ENCODE results near the gene RAB33A. TPM values are rescaled to one million over a fixed set of nuclear protein-coding genes. Genes with fewer than 3 reads are reported as not detected.

Gene RAB33A
- polyA plus RNA-seq, 3 donors from 2014 or later = 10.5 to 20.9 (median 15.1) TPM

DNA sequence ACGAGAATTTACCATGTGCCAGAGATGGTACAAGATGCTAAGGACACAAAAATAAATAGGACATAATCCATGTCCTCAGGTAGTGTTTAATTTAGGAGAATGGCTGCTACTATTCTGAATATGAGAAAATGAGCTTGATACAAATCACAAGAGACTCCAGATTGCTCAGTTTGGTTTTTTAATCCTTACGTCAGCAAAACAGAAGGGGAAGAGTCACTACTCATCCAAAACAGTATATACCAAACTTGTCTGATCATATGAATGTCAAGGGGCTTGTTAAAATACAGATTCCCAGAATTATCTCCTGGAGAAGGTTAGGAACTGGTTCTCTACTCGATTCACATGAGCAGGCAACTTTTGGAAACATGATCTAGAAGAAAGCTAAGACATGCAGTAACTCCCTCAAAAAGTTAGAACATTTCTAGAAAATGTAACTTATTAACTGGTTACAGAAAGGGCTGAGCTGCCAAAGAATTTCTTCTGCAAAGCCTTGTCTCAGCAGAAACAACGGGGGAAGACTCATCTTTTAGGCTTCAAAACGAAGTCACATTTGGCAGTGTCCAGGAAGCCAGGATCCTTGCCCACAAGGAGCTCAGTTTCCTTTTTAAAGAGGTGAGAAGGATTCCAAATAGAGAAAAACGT, 9.5 kb upstream of the RAB33A start:
- Mint-ChIP-seq H3K27me3 (ENCODE audit: low read depth in 3 of 3) (peaks cover 5 to 11% (median 10%) of the 10 kb centered on the region in 3 donors), H3K4me1 (peaks cover 25 to 38% of the 10 kb centered on the region in 2 donors), H3K36me3 (no peaks in the 10 kb centered on the region), H3K27ac (peak overlapping the region in 1 of 6 donors; percentile 30), H3K9me3 (no peaks in the 10 kb centered on the region), H3K4me3 (peak overlapping the region in 1 of 5 donors; percentile 48)
- DNase-seq = no peak

DNA sequence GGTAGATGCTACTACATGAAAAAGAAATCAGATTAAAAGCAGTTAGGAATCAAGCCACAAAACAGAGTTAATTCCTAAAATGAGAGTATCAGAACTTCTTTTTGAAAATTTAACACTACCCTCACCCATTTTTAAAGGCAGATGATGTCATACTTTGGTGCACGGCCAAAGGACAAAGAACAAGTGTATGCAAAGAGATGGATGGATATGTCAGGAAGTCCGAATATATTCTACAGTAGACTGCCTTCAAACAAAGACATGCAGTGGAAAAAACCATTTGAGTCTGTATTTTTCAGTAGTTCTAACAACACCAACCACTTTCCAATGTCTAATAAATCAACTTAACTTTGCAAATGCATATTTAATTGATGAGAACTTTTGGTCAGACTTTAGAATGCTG, 8.4 kb upstream of the RAB33A start:
- H3K4me1 Mint-ChIP-seq = peaks cover 25 to 38% of the 10 kb centered on the region in 2 donors
- H3K9me3 Mint-ChIP-seq = no peaks in the 10 kb centered on the region
- H3K4me3 Mint-ChIP-seq = peak overlapping the region in 3 of 5 donors; percentile 33 to 53 (median 35)
- peaks cover 7 to 11% (median 10%) of the 10 kb centered on the region in 3 donors for H3K27me3 Mint-ChIP-seq (ENCODE audit: low read depth in 3 of 3)
- DNase-seq = no peak
- H3K27ac Mint-ChIP-seq = no peak overlapping the region
- H3K36me3 Mint-ChIP-seq = no peaks in the 10 kb centered on the region

DNA sequence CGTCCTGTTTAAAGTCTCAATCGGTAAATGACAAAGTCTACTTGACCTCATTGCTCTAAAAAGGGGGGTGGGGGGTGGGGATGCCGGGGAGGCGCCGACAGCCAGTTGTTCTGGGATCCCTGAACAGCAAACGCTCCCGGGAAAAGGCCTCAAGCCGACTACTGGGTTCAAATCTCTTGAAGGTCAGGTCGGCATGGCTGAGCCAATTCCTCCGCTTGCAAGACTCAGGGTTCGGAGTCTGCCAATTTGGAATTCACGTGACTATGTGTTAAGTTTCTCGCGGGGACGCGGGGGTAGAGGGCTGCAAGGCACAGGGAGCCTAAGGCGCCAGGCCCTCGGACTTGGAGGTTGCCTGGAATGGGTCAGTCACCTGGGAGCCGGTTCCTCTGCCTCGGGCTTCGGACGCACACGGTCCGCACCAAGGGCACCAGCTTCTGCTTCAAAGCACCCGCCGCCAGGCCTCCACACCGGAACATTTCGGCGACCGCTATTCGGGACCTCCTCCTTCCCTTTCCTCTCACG, 6.5 kb upstream of the RAB33A start:
- Mint-ChIP-seq H3K4me1 (peaks cover 25 to 39% of the 10 kb centered on the region in 2 donors), H3K36me3 (no peaks in the 10 kb centered on the region), H3K27ac (peak overlapping the region; percentile 88 to 96 (median 92)), H3K27me3 (ENCODE audit: low read depth in 3 of 3) (peaks cover 7 to 11% (median 10%) of the 10 kb centered on the region in 3 donors), H3K4me3 (peak overlapping the region; percentile 85 to 95 (median 94)), H3K9me3 (no peaks in the 10 kb centered on the region)
- no peak for DNase-seq

DNA sequence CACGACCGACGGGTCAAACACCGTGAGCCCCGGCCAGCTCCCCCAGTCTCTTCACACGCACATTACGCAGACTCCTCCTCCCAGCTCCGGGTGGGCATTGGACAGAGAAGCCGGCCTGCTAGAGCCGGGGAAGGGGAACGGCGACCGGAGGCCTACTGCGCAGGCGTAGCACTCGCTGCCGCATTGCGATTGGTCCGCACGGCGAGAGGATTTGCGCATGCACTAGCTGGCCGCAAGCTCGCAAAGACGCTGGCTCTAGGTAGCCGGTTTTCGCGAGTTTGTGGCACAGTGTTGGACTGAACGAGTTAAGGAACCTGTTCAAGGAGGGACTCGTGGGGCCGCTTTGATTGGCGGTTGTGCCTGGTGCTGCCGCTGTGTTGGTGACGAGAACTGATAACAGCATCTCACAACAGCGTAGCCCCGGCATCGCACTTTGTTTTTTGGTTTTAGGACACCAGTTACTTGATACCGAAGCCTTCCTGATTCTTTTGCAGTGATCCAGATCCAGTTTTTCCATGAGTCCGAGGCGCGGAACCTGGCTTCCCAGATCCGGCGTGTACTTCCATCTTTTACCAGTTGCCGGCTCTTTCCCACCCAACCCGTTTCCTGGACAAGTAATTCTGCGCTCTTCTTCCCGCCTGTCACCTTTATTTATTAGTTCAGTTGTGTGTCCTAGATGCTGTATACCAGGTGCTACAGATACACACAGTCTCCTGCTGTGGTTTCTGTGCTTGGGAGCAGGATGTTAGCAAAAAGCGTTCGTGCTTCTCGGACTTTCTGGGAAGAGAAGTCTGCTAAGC, 5.9 kb upstream of the RAB33A start, which contains the start of gene AIFM1:
AIFM1 (minus strand) TSS at position 139 of the 800 bp plus-strand sequence. CDS start 185 bp downstream, outside the sequence.
- peaks cover 29 to 45% of the 10 kb centered on the region in 2 donors for H3K4me1 Mint-ChIP-seq

DNA sequence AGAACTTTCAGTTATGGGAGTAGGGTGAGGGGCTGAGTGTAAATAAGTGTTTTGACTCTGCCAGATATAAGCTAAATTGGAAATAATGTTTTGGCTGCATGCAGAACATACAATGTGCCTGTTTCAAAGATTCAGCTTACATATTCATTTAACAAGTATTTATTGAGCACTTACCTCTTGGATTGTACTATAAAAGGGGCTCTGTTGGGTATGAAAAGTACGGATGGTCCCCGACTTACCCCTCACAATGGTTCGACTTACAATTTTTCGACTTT, 5.3 kb upstream of the RAB33A start:
- Mint-ChIP-seq H3K27ac (peak overlapping the region; percentile 88 to 96 (median 92)), H3K9me3 (no peaks in the 10 kb centered on the region), H3K27me3 (ENCODE audit: low read depth in 3 of 3) (peaks cover 9 to 10% (median 10%) of the 10 kb centered on the region in 3 donors), H3K4me1 (peaks cover 31 to 46% of the 10 kb centered on the region in 2 donors), H3K36me3 (no peaks in the 10 kb centered on the region), H3K4me3 (peak overlapping the region; percentile 85 to 95 (median 94))
- no peak for DNase-seq

More for the DNA sequence above, 5.9 kb upstream of the RAB33A start, which contains the start of gene AIFM1:
- peak; percentile 88 to 92 (median 90) for DNase-seq
- H3K36me3 Mint-ChIP-seq = no peaks in the 10 kb centered on the region
- H3K27me3 Mint-ChIP-seq (ENCODE audit: low read depth in 3 of 3) = peaks cover 9 to 11% (median 10%) of the 10 kb centered on the region in 3 donors
- H3K4me3 Mint-ChIP-seq = peak within 1 kb of the TSS; percentile 85 to 95 (median 94)
- peak within 1 kb of the TSS; percentile 88 to 96 (median 92) for H3K27ac Mint-ChIP-seq
- H3K9me3 Mint-ChIP-seq = no peaks in the 10 kb centered on the region

DNA sequence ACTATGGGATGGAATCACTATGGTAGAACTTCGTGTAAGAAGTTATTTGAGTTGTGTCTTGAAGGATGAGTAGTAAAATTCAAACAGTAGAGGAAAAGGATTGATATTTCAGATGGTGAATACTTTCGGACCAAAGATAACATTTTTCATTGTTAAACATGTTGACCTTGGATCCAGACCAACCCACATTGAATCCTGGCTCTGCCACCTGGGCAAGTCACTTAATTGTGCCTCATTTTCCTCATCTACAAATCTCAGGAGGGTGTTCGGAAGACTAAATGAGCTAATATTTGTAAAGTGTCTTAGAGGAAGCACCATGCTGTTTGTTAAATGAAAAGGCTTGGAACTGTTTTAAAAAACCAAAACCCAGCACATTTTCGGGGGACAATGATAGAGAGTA, 4.7 kb upstream of the RAB33A start:
- no peak for DNase-seq
- Mint-ChIP-seq H3K9me3 (no peaks in the 10 kb centered on the region), H3K27me3 (ENCODE audit: low read depth in 3 of 3) (peaks cover 9 to 10% (median 10%) of the 10 kb centered on the region in 3 donors), H3K36me3 (no peaks in the 10 kb centered on the region), H3K4me3 (peak overlapping the region; percentile 85 to 95 (median 94)), H3K27ac (peak overlapping the region; percentile 55 to 96 (median 92)), H3K4me1 (peaks cover 31 to 43% of the 10 kb centered on the region in 2 donors)

DNA sequence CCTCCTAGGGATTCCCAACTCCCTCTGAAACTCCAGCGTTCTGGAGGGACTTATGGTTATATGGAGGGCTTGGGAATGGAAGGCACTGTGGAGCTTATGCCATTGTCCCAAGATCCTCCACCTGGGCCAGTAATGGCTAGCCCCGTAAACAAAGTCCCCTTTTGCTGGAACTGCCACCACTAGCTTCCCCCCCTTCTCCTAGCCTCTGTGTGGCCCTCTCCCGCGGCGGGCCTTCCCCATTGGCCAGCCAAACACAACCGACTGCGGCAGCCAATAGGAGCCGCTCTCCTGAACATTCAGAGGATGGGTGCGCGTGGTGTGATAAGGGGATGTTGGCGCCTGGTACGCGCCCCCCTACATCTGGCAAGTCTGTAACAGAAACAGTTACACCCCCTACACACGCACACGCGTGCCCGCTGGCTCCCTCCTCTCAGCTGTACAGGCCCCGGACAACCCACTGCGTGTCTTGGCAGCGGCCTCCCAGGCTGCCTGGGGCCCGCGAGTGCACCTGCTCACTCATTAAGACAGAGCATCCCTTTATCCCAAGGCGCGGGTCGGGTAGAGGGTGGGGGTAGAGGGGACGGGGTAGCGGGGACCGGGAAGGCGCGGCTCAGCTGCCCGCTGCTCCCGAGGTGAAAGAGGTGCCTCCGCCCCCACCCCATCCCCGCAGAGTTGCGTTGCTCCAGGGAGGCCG, 863 bp upstream of the RAB33A start:
- peak; percentile 58 to 64 (median 60) for DNase-seq
- peak overlapping the region in 5 of 6 donors; percentile 75 to 87 (median 79) for H3K27ac Mint-ChIP-seq
- peak overlapping the region; percentile 89 to 94 (median 91) for H3K4me3 Mint-ChIP-seq
- no peaks in the 10 kb centered on the region for H3K9me3 Mint-ChIP-seq
- H3K27me3 Mint-ChIP-seq (ENCODE audit: low read depth in 3 of 3) = peaks cover 3 to 5% (median 5%) of the 10 kb centered on the region in 3 donors
- no peaks in the 10 kb centered on the region for H3K36me3 Mint-ChIP-seq
- peaks cover 43 to 52% of the 10 kb centered on the region in 2 donors for H3K4me1 Mint-ChIP-seq

DNA sequence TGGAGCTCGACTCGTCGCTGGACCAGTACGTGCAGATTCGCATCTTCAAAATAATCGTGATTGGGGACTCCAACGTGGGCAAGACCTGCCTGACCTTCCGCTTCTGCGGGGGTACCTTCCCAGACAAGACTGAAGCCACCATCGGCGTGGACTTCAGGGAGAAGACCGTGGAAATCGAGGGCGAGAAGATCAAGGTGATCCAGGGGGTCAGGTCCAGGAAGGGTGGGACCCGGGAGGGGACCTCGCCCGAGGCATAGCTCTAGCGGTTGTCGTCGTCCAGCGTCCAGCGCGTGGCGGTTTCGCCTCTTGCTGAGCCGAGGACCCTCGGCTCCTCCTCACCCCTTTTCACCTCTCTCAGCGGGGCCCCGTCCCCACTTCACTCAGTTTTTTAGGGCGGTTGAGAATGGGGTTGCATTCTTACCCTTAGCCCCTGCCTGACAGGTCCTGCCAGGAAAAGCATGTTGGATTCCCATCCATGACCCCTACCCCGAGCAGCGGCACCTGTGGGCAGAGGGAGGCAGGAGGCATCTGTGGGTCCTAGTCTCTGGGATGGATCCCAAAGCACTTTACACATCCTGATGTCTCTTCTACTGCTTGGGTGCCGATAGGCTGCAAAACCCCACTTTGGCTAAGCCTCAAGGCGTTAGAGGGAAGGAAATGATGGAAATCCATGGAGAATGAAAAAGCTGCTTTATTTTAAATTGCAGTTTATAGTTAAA, 524 bp downstream of the RAB33A start:
- Mint-ChIP-seq H3K4me3 (peak overlapping the region; percentile 89 to 94 (median 91)), H3K9me3 (no peaks in the 10 kb centered on the region), H3K27me3 (ENCODE audit: low read depth in 3 of 3) (peaks cover 0 to 5% (median 0%) of the 10 kb centered on the region in 3 donors), H3K36me3 (no peaks in the 10 kb centered on the region), H3K4me1 (peaks cover 43 to 51% of the 10 kb centered on the region in 2 donors), H3K27ac (peak overlapping the region; percentile 85 to 96 (median 94))
- DNase-seq = peak in 1 of 3 donors; percentile 14

DNA sequence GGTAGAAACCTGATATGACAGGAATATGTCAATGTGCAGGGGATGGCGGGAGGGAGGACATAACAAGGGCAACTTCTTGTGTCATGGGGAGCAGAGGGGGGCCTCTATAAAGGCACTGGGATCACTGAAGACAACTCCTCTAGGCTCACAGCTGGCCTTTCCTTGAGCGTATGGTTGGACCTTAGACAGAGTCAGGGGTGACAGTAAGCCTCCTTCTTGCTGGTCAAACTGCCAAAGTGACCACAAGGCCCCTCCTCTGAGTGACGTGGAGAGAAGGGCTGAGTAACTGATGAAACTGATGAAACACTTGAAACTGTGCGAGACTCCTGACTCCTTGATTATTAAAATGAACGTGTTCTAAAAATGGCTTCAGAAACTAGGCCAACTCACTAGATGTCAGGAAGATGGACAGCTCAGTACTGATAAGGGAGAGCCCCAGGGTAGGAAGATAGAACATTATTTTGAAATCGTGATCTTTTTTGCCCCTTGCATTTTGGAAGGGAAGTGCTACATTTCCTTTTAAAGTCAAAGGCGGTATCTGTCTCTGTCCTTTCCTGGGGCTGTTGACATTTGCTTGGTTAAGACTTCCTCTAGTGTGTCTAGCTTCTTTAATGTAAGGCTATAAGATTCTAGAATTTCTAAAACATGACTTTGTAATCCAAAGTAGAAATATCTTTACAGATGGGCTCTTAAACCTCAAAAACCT, 1.6 kb downstream of the RAB33A start:
- Mint-ChIP-seq H3K27me3 (ENCODE audit: low read depth in 3 of 3) (peaks cover 0 to 5% (median 3%) of the 10 kb centered on the region in 3 donors), H3K4me3 (peak overlapping the region; percentile 89 to 94 (median 91)), H3K27ac (peak overlapping the region; percentile 85 to 96 (median 94)), H3K36me3 (peaks cover 0 to 6% (median 4%) of the 10 kb centered on the region in 3 donors), H3K4me1 (peaks cover 47 to 59% of the 10 kb centered on the region in 2 donors), H3K9me3 (no peaks in the 10 kb centered on the region)
- peak; percentile 25 to 30 (median 29) for DNase-seq

DNA sequence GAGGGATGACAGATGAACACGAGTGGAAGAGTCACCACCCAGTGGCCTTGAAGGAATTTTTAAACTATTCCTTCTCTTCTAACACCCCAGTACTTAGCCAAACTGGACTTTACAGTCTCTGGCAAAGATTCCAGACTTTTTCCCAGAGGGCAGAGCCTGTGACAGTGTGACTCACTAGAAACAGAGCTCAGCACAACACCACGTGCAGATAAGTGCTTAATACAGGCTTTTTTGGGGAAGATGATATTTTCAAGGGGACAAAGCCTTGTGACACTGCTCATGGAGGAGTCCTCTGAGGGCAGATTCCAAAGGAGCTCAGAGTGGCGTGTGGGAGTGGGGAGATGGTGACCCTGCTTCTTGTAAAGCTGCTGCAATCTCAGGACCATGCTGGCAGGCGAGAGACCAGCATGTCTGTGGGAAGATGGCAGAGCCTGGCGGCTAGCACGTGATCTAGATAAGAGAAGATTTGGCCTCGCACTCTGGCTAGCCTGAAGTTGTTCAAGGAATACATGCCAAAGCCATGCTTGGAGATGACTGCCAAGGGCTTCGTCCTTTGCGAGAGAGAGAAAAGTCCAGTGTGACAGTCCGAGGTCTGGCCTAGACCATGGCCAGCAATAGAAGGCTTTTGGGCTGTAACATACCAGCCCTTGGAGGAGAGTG, 2.4 kb downstream of the RAB33A start:
- H3K9me3 Mint-ChIP-seq = no peaks in the 10 kb centered on the region
- H3K27me3 Mint-ChIP-seq (ENCODE audit: low read depth in 3 of 3) = peaks cover 0 to 5% (median 3%) of the 10 kb centered on the region in 3 donors
- H3K27ac Mint-ChIP-seq = peak overlapping the region; percentile 85 to 96 (median 94)
- no peak for DNase-seq
- H3K36me3 Mint-ChIP-seq = peaks cover 0 to 6% (median 4%) of the 10 kb centered on the region in 3 donors
- H3K4me3 Mint-ChIP-seq = peak overlapping the region; percentile 89 to 94 (median 91)
- H3K4me1 Mint-ChIP-seq = peaks cover 47 to 59% of the 10 kb centered on the region in 2 donors

DNA sequence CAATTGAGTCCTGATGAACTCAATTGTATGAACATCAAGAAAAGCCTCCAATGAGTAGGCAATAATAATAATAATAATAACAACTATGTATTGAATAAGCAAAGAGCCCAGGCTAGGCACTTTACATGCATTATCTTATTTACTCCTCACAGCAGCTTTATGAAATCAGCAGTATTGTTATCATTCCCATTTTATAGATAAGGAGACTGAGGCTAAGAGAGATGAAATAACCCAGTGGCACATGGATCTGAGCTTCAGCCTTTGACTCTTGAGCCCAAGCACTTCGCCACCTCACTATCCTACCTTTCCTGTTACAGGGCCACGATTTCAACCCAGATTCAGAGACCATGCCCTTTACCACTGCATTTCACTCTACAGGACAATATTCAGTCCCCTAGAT, 3.2 kb downstream of the RAB33A start:
- Mint-ChIP-seq H3K27me3 (ENCODE audit: low read depth in 3 of 3) (peaks cover 0 to 6% (median 3%) of the 10 kb centered on the region in 3 donors), H3K4me1 (peaks cover 53 to 59% of the 10 kb centered on the region in 2 donors), H3K27ac (peak overlapping the region in 4 of 6 donors; percentile 16 to 96 (median 84)), H3K4me3 (peak overlapping the region in 3 of 5 donors; percentile 14 to 91 (median 31)), H3K9me3 (no peaks in the 10 kb centered on the region), H3K36me3 (peaks cover 3 to 9% (median 4%) of the 10 kb centered on the region in 3 donors)
- no peak for DNase-seq

DNA sequence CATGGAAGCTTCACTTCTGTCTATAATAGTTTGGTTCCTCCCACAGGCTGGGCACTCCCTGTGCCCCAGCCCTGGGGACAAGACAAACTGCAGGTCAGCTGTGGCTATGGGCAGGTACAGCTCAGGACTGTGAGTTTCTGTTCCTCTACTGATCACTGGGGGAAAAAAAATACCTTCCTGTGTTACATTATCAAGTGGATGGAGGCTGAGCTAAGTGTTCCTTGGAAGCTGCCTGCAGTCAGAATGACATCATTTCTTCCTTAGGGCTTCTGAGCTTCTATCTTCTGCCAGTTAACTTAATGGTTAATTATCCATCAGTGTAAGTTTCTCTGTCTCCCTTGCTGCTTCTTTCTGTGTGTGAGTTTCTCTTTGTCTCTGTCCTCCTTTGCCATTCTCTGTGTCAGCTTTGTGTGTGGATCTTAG, 4.6 kb downstream of the RAB33A start:
- no peak for DNase-seq
- Mint-ChIP-seq H3K36me3 (peaks cover 4 to 10% (median 4%) of the 10 kb centered on the region in 3 donors), H3K4me1 (peaks cover 49 to 50% of the 10 kb centered on the region in 2 donors), H3K27me3 (ENCODE audit: low read depth in 3 of 3) (peaks cover 0 to 5% (median 3%) of the 10 kb centered on the region in 3 donors), H3K9me3 (no peaks in the 10 kb centered on the region), H3K4me3 (no peak overlapping the region), H3K27ac (peak overlapping the region in 3 of 6 donors; percentile 9 to 51 (median 20))
